GM21390 (cell line): ENCODE results near the gene MYO1H.
"Not testable (repeated sequence)": the region's sequence is repeated elsewhere in the genome, so short reads cannot be mapped to it uniquely, and the experiment has no call there.

Experiments
- ATAC-seq: cut with Tn5 transposase; IDR thresholded peaks from one replicate; pipeline ENCODE4 v1.9.1; 2021; ENCODE audit not compliant: unreplicated experiment

Gene MYO1H

GRCh38 chr12:109347589-109347988, at the start of gene MYO1H:
Gene MYO1H, plus strand, starts transcription at chr12:109347900. Its CDS starts 61 bp downstream, at chr12:109347961.
- ATAC-seq, result no peak

- no peak for ATAC-seq
Measured at GRCh38 chr12:109299849-109300248, 47.9 kb upstream of the MYO1H start.

GRCh38 chr12:109301643-109302168, 46.0 kb upstream of the MYO1H start:
- ATAC-seq, result no peak

GRCh38 chr12:109302358-109302757, 45.3 kb upstream of the MYO1H start:
- ATAC-seq, result no peak

GRCh38 chr12:109302770-109303169, 44.9 kb upstream of the MYO1H start:
- ATAC-seq, result no peak

- ATAC-seq, result no peak
Measured at GRCh38 chr12:109304485-109304884, 43.2 kb upstream of the MYO1H start.

- ATAC-seq, result no peak
Measured at GRCh38 chr12:109305547-109305946, 42.2 kb upstream of the MYO1H start.

- ATAC-seq, result no peak
Measured at GRCh38 chr12:109307051-109307450, 40.6 kb upstream of the MYO1H start.

- ATAC-seq, result no peak
Measured at GRCh38 chr12:109308534-109309380, 38.9 kb upstream of the MYO1H start, which contains the start of gene FOXN4. Gene FOXN4, minus strand, starts transcription at chr12:109309284. Its CDS starts 963 bp downstream, at chr12:109308321.

GRCh38 chr12:109309381-109310246, 38.1 kb upstream of the MYO1H start:
- ATAC-seq, result no peak

GRCh38 chr12:109310247-109311125, 37.2 kb upstream of the MYO1H start:
- ATAC-seq, result no peak

GRCh38 chr12:109321294-109321693, 26.4 kb upstream of the MYO1H start:
- ATAC-seq, result not testable (repeated sequence)

- ATAC-seq, result no peak
Measured at GRCh38 chr12:109329003-109329402, 18.7 kb upstream of the MYO1H start.

- no peak for ATAC-seq
Measured at GRCh38 chr12:109329686-109330085, 18.0 kb upstream of the MYO1H start.

GRCh38 chr12:109330282-109331230, 17.1 kb upstream of the MYO1H start:
- no peak for ATAC-seq

- no peak for ATAC-seq
Measured at GRCh38 chr12:109331301-109331952, 16.3 kb upstream of the MYO1H start.

- no peak for ATAC-seq
Measured at GRCh38 chr12:109334887-109335286, 12.8 kb upstream of the MYO1H start.

- ATAC-seq, result no peak
Measured at GRCh38 chr12:109336593-109336992, 11.1 kb upstream of the MYO1H start.

GRCh38 chr12:109343677-109344076, 4.0 kb upstream of the MYO1H start:
- ATAC-seq, result no peak
